HepG2 (cell line): Measurements from ENCODE around the gene SNAPIN. TPM values are rescaled to one million over a fixed set of nuclear protein-coding genes. Genes with fewer than 3 reads are reported as not detected.

Experiments used
- BORCS8-MEF2B ChIP-seq: sonication (generic); formaldehyde crosslinking; IDR thresholded peaks from 2 replicates; pipeline ENCODE4 v1.8.0; 2022; ENCODE audit warnings: mild to moderate bottlenecking, missing genetic modification reagents
- CCDC6 ChIP-seq: sonication (generic); formaldehyde crosslinking; IDR thresholded peaks from 2 replicates; pipeline ENCODE4 v1.8.1; 2022; ENCODE audit warnings: mild to moderate bottlenecking, missing genetic modification reagents, moderate library complexity
- FLYWCH1 ChIP-seq: sonication (generic); formaldehyde crosslinking; IDR thresholded peaks from 2 replicates; pipeline ENCODE4 v1.8.1; 2023; ENCODE audit warnings: mild to moderate bottlenecking, missing genetic modification reagents
- HHEX ChIP-seq: IDR thresholded peaks from 2 replicates; pipeline ENCODE4 v1.6.1; 2016; ENCODE audit warnings: control low read depth
- IRF2 ChIP-seq: IDR thresholded peaks from 2 replicates; pipeline ENCODE4 v1.6.1; 2018; ENCODE audit warnings: missing genetic modification reagents, missing compliant biosample characterization
- JDP2 ChIP-seq: sonication (generic); formaldehyde crosslinking; IDR thresholded peaks from 2 replicates; pipeline ENCODE4 v1.8.1; 2022; ENCODE audit warnings: missing genetic modification reagents, borderline replicate concordance
- POLR2AphosphoS2 ChIP-seq: IDR thresholded peaks from 2 replicates; pipeline ENCODE4 v1.6.1; 2011; ENCODE audit warnings: low read depth, low read length, improper control_type of control experiment
- PRDM4 ChIP-seq: sonication (generic); formaldehyde crosslinking; IDR thresholded peaks from 2 replicates; pipeline ENCODE4 v1.9.0; 2021; ENCODE audit warnings: missing genetic modification reagents, borderline replicate concordance
- REL ChIP-seq: sonication (generic); formaldehyde crosslinking; conservative IDR thresholded peaks from 2 replicates; pipeline ENCODE4 v1.8.0; 2022; ENCODE audit warnings: mild to moderate bottlenecking, missing genetic modification reagents, moderate library complexity
- SMAD1 ChIP-seq: sonication (generic); formaldehyde crosslinking; IDR thresholded peaks from 2 replicates; pipeline ENCODE4 v1.4.0; 2020; ENCODE audit warnings: missing genetic modification reagents, low read depth, mild to moderate bottlenecking, borderline replicate concordance
- ZBTB43 ChIP-seq: sonication (generic); formaldehyde crosslinking; conservative IDR thresholded peaks from 2 replicates; pipeline ENCODE4 v1.4.0; 2020; ENCODE audit warnings: missing genetic modification reagents
- ZFAT ChIP-seq: sonication (generic); formaldehyde crosslinking; conservative IDR thresholded peaks from 2 replicates; pipeline ENCODE4 v1.8.1; 2023; ENCODE audit warnings: missing genetic modification reagents, inconsistent platforms
- ZNF143 ChIP-seq: sonication (generic); formaldehyde crosslinking; IDR thresholded peaks from 2 replicates; pipeline ENCODE4 v1.4.0; 2020; ENCODE audit warnings: missing genetic modification reagents
- ZNF234 ChIP-seq: sonication (generic); formaldehyde crosslinking; conservative IDR thresholded peaks from 2 replicates; pipeline ENCODE4 v1.5.1; 2020; ENCODE audit warnings: mild to moderate bottlenecking, missing genetic modification reagents
- ZNF251 ChIP-seq: sonication (generic); formaldehyde crosslinking; IDR thresholded peaks from 2 replicates; pipeline ENCODE4 v1.9.0; 2021; ENCODE audit warnings: mild to moderate bottlenecking, missing genetic modification reagents
- ZNF343 ChIP-seq: sonication (generic); formaldehyde crosslinking; IDR thresholded peaks from 2 replicates; pipeline ENCODE4 v1.4.0; 2020; ENCODE audit warnings: mild to moderate bottlenecking, missing genetic modification reagents
- ZNF354B ChIP-seq: sonication (generic); formaldehyde crosslinking; IDR thresholded peaks from 2 replicates; pipeline ENCODE4 v1.8.0; 2022; ENCODE audit warnings: mild to moderate bottlenecking, missing genetic modification reagents
- ZNF619 ChIP-seq: sonication (generic); formaldehyde crosslinking; IDR thresholded peaks from 2 replicates; pipeline ENCODE4 v1.4.0; 2020; ENCODE audit warnings: mild to moderate bottlenecking, missing genetic modification reagents
- ZSCAN31 ChIP-seq: sonication (generic); formaldehyde crosslinking; IDR thresholded peaks from 2 replicates; pipeline ENCODE4 v1.5.0; 2020; ENCODE audit warnings: low read depth, mild to moderate bottlenecking, missing genetic modification reagents
- polyA plus RNA-seq, 8 experiments: library from polyadenylated mRNA; depleted of rRNA in 3 of 8; stranded (reverse) in 7 of 8; unstranded in 1 of 8; fragments of >200 nt; fragmentation: Illumina TruSeq in 4 of 8; extraction: Trizol in 4 of 8; gene quantifications; 2 replicates each; pipeline versions ENCODE4 v1.2.1 to v1.2.3, GENCODE V29; 2011 to 2016; ENCODE audit warnings: low read depth in 4 of 8, missing spikeins in 1 of 8, mixed read lengths in 1 of 8; ENCODE audit not compliant: insufficient read depth in 1 of 8
- total RNA-seq, 5 experiments: library from RNA; depleted of rRNA; stranded (reverse); fragments of >200 nt; fragmentation: Illumina TruSeq; extraction: Trizol; gene quantifications; 2 replicates each; pipeline ENCODE4 v1.2.3, GENCODE V29; 2016; ENCODE audit warnings: low read depth in 1 of 5
- TF ChIP-seq, protein P1 (sequence below): sonication (generic); formaldehyde crosslinking; conservative IDR thresholded peaks from 2 replicates; pipeline ENCODE4 v1.4.0; 2020; ENCODE audit warnings: missing genetic modification reagents
- TF ChIP-seq, protein P2 (sequence below): sonication (generic); formaldehyde crosslinking; IDR thresholded peaks from 2 replicates; pipeline ENCODE4 v1.4.0; 2020; ENCODE audit warnings: missing genetic modification reagents

Gene SNAPIN
- total and polyA plus RNA-seq, 2 of the 13 experiments (the other 11 are each of a cell fraction or from before 2014, with no cell fraction given) = 23.9 to 25.7 TPM

GRCh38 chr1:153633754-153634665, 24.5 kb upstream of the SNAPIN start, which contains the start of gene CHTOP (continued):
- TF ChIP-seq POLR2AphosphoS2 (no peak), ZSCAN31 (CRISPR knock-in tag) (no peak; the same call in 1 of the 2 replicates), PRDM4 (CRISPR knock-in tag) (no peak), ZFAT (CRISPR knock-in tag) (no peak), ZNF619 (CRISPR knock-in tag) (peak; percentile 69; the same call in 1 of the 2 replicates), JDP2 (CRISPR knock-in tag) (no peak; the same call in 1 of the 2 replicates), CCDC6 (CRISPR knock-in tag) (peak; percentile 84; the same call in 1 of the 2 replicates), BORCS8-MEF2B (CRISPR knock-in tag) (no peak; the same call in 1 of the 2 replicates), IRF2 (CRISPR knock-in tag) (peak; percentile 77), ZNF251 (CRISPR knock-in tag) (no peak), ZNF354B (no peak), HHEX (CRISPR knock-in tag) (no peak), ZNF234 (CRISPR knock-in tag) (no peak), FLYWCH1 (CRISPR knock-in tag) (0 out of 2 replicates have a peak, but pooled peaks have one; percentile 69), ZBTB43 (peak; percentile 53; the same call in 1 of the 2 replicates), SMAD1 (CRISPR knock-in tag) (no peak), ZNF143 (CRISPR knock-in tag) (0 out of 2 replicates have a peak, but pooled peaks have one; percentile 28), ZNF343 (CRISPR knock-in tag) (no peak), REL (CRISPR knock-in tag) (no peak)
- TF ChIP-seq, protein P1, sequence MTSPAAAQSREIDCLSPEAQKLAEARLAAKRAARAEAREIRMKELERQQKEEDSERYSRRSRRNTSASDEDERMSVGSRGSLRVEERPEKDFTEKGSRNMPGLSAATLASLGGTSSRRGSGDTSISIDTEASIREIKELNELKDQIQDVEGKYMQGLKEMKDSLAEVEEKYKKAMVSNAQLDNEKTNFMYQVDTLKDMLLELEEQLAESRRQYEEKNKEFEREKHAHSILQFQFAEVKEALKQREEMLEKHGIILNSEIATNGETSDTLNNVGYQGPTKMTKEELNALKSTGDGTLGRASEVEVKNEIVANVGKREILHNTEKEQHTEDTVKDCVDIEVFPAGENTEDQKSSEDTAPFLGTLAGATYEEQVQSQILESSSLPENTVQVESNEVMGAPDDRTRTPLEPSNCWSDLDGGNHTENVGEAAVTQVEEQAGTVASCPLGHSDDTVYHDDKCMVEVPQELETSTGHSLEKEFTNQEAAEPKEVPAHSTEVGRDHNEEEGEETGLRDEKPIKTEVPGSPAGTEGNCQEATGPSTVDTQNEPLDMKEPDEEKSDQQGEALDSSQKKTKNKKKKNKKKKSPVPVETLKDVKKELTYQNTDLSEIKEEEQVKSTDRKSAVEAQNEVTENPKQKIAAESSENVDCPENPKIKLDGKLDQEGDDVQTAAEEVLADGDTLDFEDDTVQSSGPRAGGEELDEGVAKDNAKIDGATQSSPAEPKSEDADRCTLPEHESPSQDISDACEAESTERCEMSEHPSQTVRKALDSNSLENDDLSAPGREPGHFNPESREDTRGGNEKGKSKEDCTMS (CRISPR knock-in tag) = no peak
- TF ChIP-seq, protein P2, sequence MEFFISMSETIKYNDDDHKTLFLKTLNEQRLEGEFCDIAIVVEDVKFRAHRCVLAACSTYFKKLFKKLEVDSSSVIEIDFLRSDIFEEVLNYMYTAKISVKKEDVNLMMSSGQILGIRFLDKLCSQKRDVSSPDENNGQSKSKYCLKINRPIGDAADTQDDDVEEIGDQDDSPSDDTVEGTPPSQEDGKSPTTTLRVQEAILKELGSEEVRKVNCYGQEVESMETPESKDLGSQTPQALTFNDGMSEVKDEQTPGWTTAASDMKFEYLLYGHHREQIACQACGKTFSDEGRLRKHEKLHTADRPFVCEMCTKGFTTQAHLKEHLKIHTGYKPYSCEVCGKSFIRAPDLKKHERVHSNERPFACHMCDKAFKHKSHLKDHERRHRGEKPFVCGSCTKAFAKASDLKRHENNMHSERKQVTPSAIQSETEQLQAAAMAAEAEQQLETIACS = no peak
